DND-41 (cell line): ENCODE data around the gene DYRK2.

ENCODE experiments used
- CTCF ChIP-seq: IDR thresholded peaks from 2 replicates; pipeline ENCODE4 v1.5.1; 2012; ENCODE audit warnings: borderline replicate concordance, low read length, moderate library complexity, mild to moderate bottlenecking; ENCODE audit not compliant: poor library complexity, severe bottlenecking; ENCODE audit errors: extremely low read depth
- EZH2 ChIP-seq: IDR thresholded peaks from 3 replicates; pipeline ENCODE4 v1.6.1; 2012; ENCODE audit warnings: borderline replicate concordance, low read depth, mild to moderate bottlenecking, moderate library complexity, low read length, inconsistent platforms; ENCODE audit not compliant: severe bottlenecking

- TF ChIP-seq CTCF (no peak), EZH2 (no peak)
These were observed 7.7 kb downstream of the DYRK2 start for GRCh38 chr12:67656251-67656650.
